ENCODE data around the gene PURB. TPM values are rescaled to one million over a fixed set of nuclear protein-coding genes. Genes with fewer than 3 reads are reported as not detected.
"Not testable (repeated sequence)": the region's sequence is repeated elsewhere in the genome, so short reads cannot be mapped to it uniquely, and the experiment has no call there.

The PURB gene
- total RNA-seq: 32.9 TPM

GRCh38 chr7:44885394-44886317, at the start of gene PURB:
PURB (minus strand) TSS chr7:44885530; CDS start chr7:44885348, 182 bp downstream.
- Histone ChIP-seq H3K36me3 (ENCODE audit: control insufficient read depth in 3 of 3, insufficient read depth in 3 of 3, low read length in 3 of 3) (peaks cover 0 to 3% (median 0%) of the 10 kb centered on the region in 3 donors), H3K27me3 (ENCODE audit: control insufficient read depth in 3 of 3, insufficient read depth in 3 of 3, low read length in 3 of 3) (no peaks in the 10 kb centered on the region), H3K4me3 (ENCODE audit: low read length in 3 of 3) (peak within 1 kb of the TSS; percentile 96 to 99 (median 97)), H3K9ac (ENCODE audit: low read depth in 1 of 3, low read length in 3 of 3) (peak within 1 kb of the TSS; percentile 99 to 100 (median 100)), H3K4me1 (ENCODE audit: control insufficient read depth in 3 of 3, insufficient read depth in 3 of 3, low read length in 3 of 3) (peaks cover 23 to 41% (median 34%) of the 10 kb centered on the region in 3 donors), H3K27ac (ENCODE audit: low read depth, low read length) (peak within 1 kb of the TSS; percentile 100), H3K9me3 (ENCODE audit: control insufficient read depth in 3 of 3, low read length in 3 of 3) (no peaks in the 10 kb centered on the region)

DNA sequence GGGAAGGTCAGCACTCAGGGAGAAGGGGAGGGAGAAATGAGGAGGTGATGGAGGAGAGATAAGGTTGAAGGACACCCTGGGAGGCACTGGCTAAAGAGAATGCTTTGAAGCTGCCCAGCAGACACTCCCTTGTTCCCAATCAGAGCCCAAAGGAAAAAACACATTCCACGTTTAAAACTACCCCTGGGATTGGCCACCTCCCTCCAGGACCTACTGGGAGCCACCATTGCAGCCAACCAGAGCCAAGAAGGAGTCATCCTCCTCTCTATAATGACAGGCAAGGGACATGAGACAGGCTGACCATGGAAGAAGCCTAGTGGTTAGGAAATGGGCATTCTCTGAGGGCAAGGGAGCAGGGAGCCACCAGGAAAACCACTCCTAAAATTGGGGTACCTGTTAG, 49.7 kb upstream of the PURB start:
- Histone ChIP-seq H3K36me3 (ENCODE audit: control insufficient read depth in 3 of 3, insufficient read depth in 3 of 3, low read length in 3 of 3) (no peaks in the 10 kb centered on the region), H3K27ac (ENCODE audit: low read depth, low read length) (no peak overlapping the region), H3K27me3 (ENCODE audit: control insufficient read depth in 3 of 3, insufficient read depth in 3 of 3, low read length in 3 of 3) (peaks cover 8 to 17% (median 9%) of the 10 kb centered on the region in 3 donors), H3K4me1 (ENCODE audit: control insufficient read depth in 3 of 3, insufficient read depth in 3 of 3, low read length in 3 of 3) (no peaks in the 10 kb centered on the region), H3K9ac (ENCODE audit: low read depth in 1 of 3, low read length in 3 of 3) (no peak overlapping the region), H3K4me3 (ENCODE audit: low read length in 3 of 3) (no peak overlapping the region), H3K9me3 (ENCODE audit: control insufficient read depth in 3 of 3, low read length in 3 of 3) (no peaks in the 10 kb centered on the region)

DNA sequence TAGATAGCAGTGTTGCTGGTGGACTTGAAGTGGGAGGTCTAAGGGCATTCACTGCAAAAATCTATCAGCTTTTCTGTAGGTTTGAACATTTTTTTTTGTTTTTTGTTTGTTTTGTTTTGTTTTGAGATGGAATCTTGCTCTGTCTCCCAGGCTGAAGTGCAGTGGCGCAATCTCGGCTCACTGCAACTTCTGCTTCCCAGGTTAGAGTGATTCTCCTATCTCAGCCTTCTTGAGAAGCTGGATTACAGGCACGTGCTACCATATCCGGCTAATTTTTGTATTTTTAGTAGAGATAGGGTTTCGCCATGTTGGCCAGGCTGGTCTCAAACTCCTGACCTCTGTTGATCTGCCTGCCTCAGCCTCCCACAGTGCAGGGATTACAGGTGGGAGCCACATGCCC, 49.2 kb upstream of the PURB start:
- not testable (repeated sequence) for H3K36me3 ChIP-seq (ENCODE audit: control insufficient read depth in 3 of 3, insufficient read depth in 3 of 3, low read length in 3 of 3); H3K27ac ChIP-seq (ENCODE audit: low read depth, low read length); H3K9ac ChIP-seq (ENCODE audit: low read depth in 1 of 3, low read length in 3 of 3); H3K9me3 ChIP-seq (ENCODE audit: control insufficient read depth in 3 of 3, low read length in 3 of 3); H3K4me1 ChIP-seq (ENCODE audit: control insufficient read depth in 3 of 3, insufficient read depth in 3 of 3, low read length in 3 of 3); H3K4me3 ChIP-seq (ENCODE audit: low read length in 3 of 3)
- peaks cover 8 to 17% (median 9%) of the 10 kb centered on the region in 3 donors for H3K27me3 ChIP-seq (ENCODE audit: control insufficient read depth in 3 of 3, insufficient read depth in 3 of 3, low read length in 3 of 3)

GRCh38 chr7:44930921-44931320, 45.6 kb upstream of the PURB start:
- no peak overlapping the region for H3K27ac ChIP-seq (ENCODE audit: low read depth, low read length)
- H3K36me3 ChIP-seq (ENCODE audit: control insufficient read depth in 3 of 3, insufficient read depth in 3 of 3, low read length in 3 of 3): no peaks in the 10 kb centered on the region
- H3K4me1 ChIP-seq (ENCODE audit: control insufficient read depth in 3 of 3, insufficient read depth in 3 of 3, low read length in 3 of 3): no peaks in the 10 kb centered on the region
- no peak overlapping the region for H3K9ac ChIP-seq (ENCODE audit: low read depth in 1 of 3, low read length in 3 of 3)
- H3K27me3 ChIP-seq (ENCODE audit: control insufficient read depth in 3 of 3, insufficient read depth in 3 of 3, low read length in 3 of 3): peaks cover 6 to 17% (median 8%) of the 10 kb centered on the region in 3 donors
- H3K4me3 ChIP-seq (ENCODE audit: low read length in 3 of 3): no peak overlapping the region
- no peaks in the 10 kb centered on the region for H3K9me3 ChIP-seq (ENCODE audit: control insufficient read depth in 3 of 3, low read length in 3 of 3)

DNA sequence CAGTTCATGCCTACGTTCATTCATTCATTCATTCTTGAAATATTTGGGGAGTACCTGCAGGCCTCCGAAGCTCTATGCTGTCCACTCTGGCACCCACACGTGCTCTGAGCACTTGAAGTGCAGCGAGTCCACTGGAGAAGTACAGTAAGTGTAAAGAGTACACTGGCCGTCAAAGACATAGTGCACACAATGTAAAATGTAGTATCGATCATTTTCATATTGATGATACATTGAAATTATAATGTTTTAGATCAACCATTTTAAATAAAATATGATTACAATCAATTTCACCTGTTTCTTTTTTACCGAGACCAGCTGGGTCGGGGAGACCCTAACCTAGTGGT, 37.0 kb upstream of the PURB start:
- Histone ChIP-seq H3K9ac (ENCODE audit: low read depth in 1 of 3, low read length in 3 of 3) (no peak overlapping the region), H3K9me3 (ENCODE audit: control insufficient read depth in 3 of 3, low read length in 3 of 3) (no peaks in the 10 kb centered on the region), H3K4me1 (ENCODE audit: control insufficient read depth in 3 of 3, insufficient read depth in 3 of 3, low read length in 3 of 3) (peaks cover 0 to 4% (median 3%) of the 10 kb centered on the region in 3 donors), H3K4me3 (ENCODE audit: low read length in 3 of 3) (no peak overlapping the region), H3K36me3 (ENCODE audit: control insufficient read depth in 3 of 3, insufficient read depth in 3 of 3, low read length in 3 of 3) (no peaks in the 10 kb centered on the region), H3K27me3 (ENCODE audit: control insufficient read depth in 3 of 3, insufficient read depth in 3 of 3, low read length in 3 of 3) (no peaks in the 10 kb centered on the region), H3K27ac (ENCODE audit: low read depth, low read length) (no peak overlapping the region)

GRCh38 chr7:44921607-44922350, 36.4 kb upstream of the PURB start:
- Histone ChIP-seq H3K4me3 (ENCODE audit: low read length in 3 of 3) (no peak overlapping the region), H3K27me3 (ENCODE audit: control insufficient read depth in 3 of 3, insufficient read depth in 3 of 3, low read length in 3 of 3) (no peaks in the 10 kb centered on the region), H3K27ac (ENCODE audit: low read depth, low read length) (no peak overlapping the region), H3K4me1 (ENCODE audit: control insufficient read depth in 3 of 3, insufficient read depth in 3 of 3, low read length in 3 of 3) (peaks cover 0 to 4% (median 3%) of the 10 kb centered on the region in 3 donors), H3K36me3 (ENCODE audit: control insufficient read depth in 3 of 3, insufficient read depth in 3 of 3, low read length in 3 of 3) (no peaks in the 10 kb centered on the region), H3K9me3 (ENCODE audit: control insufficient read depth in 3 of 3, low read length in 3 of 3) (no peaks in the 10 kb centered on the region), H3K9ac (ENCODE audit: low read depth in 1 of 3, low read length in 3 of 3) (peak overlapping the region in 1 of 3 donors; percentile 8)

DNA sequence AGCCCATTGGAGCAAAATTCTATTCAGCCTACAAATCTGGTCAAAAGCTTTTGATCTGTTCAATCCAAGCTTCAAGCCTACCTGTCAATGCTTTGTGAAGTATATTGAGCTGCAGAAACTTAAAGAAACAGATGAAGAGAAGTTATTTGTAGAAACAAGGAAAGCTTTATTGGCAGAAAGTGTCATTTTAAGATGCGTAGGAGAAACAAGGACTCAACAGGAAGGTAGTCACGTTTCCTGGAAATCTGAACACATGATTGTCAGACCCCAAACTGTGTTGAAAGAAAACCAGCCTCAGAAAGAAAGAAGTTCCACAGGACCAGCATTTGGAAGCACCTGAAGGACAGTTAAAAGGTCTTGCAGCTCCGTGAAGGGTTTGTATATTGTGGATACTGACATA, 34.8 kb upstream of the PURB start:
- H3K36me3 ChIP-seq (ENCODE audit: control insufficient read depth in 3 of 3, insufficient read depth in 3 of 3, low read length in 3 of 3): no peaks in the 10 kb centered on the region
- H3K27me3 ChIP-seq (ENCODE audit: control insufficient read depth in 3 of 3, insufficient read depth in 3 of 3, low read length in 3 of 3): no peaks in the 10 kb centered on the region
- H3K9me3 ChIP-seq (ENCODE audit: control insufficient read depth in 3 of 3, low read length in 3 of 3): no peaks in the 10 kb centered on the region
- H3K27ac ChIP-seq (ENCODE audit: low read depth, low read length): no peak overlapping the region
- no peak overlapping the region for H3K9ac ChIP-seq (ENCODE audit: low read depth in 1 of 3, low read length in 3 of 3)
- no peak overlapping the region for H3K4me3 ChIP-seq (ENCODE audit: low read length in 3 of 3)
- peaks cover 0 to 4% (median 3%) of the 10 kb centered on the region in 3 donors for H3K4me1 ChIP-seq (ENCODE audit: control insufficient read depth in 3 of 3, insufficient read depth in 3 of 3, low read length in 3 of 3)

DNA sequence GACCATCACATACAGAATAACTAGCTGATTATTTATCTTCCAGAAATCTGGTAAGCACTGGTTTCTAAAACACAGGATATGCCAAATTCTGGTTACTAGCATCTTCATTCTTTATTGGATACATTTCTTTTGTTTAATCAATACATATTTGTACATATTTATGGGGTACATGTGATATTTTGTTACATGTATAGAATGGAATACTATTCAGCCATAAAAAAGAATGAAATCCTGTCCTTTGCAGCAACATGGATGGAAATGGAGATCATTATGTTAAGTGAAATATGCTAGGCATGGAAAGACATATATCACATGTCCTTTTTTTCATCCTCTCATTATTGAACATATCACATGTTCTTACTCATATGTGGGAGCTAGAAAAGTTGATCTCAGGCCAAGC, 32.7 kb upstream of the PURB start:
- H3K4me3 ChIP-seq (ENCODE audit: low read length in 3 of 3): no peak overlapping the region
- H3K27ac ChIP-seq (ENCODE audit: low read depth, low read length): no peak overlapping the region
- H3K27me3 ChIP-seq (ENCODE audit: control insufficient read depth in 3 of 3, insufficient read depth in 3 of 3, low read length in 3 of 3): no peaks in the 10 kb centered on the region
- peaks cover 0 to 8% (median 3%) of the 10 kb centered on the region in 3 donors for H3K4me1 ChIP-seq (ENCODE audit: control insufficient read depth in 3 of 3, insufficient read depth in 3 of 3, low read length in 3 of 3)
- H3K9me3 ChIP-seq (ENCODE audit: control insufficient read depth in 3 of 3, low read length in 3 of 3): no peaks in the 10 kb centered on the region
- no peaks in the 10 kb centered on the region for H3K36me3 ChIP-seq (ENCODE audit: control insufficient read depth in 3 of 3, insufficient read depth in 3 of 3, low read length in 3 of 3)
- no peak overlapping the region for H3K9ac ChIP-seq (ENCODE audit: low read depth in 1 of 3, low read length in 3 of 3)

- no peak overlapping the region for H3K27ac ChIP-seq (ENCODE audit: low read depth, low read length)
- H3K27me3 ChIP-seq (ENCODE audit: control insufficient read depth in 3 of 3, insufficient read depth in 3 of 3, low read length in 3 of 3): no peaks in the 10 kb centered on the region
- H3K9ac ChIP-seq (ENCODE audit: low read depth in 1 of 3, low read length in 3 of 3): no peak overlapping the region
- H3K4me1 ChIP-seq (ENCODE audit: control insufficient read depth in 3 of 3, insufficient read depth in 3 of 3, low read length in 3 of 3): peaks cover 0 to 11% (median 3%) of the 10 kb centered on the region in 3 donors
- H3K4me3 ChIP-seq (ENCODE audit: low read length in 3 of 3): no peak overlapping the region
- no peaks in the 10 kb centered on the region for H3K36me3 ChIP-seq (ENCODE audit: control insufficient read depth in 3 of 3, insufficient read depth in 3 of 3, low read length in 3 of 3)
- H3K9me3 ChIP-seq (ENCODE audit: control insufficient read depth in 3 of 3, low read length in 3 of 3): no peaks in the 10 kb centered on the region
Measured at GRCh38 chr7:44917465-44917864, 32.1 kb upstream of the PURB start.

All from skeletal muscle tissue (tissue), 4 donors.